ENCODE results near the gene HEPN1. TPM values are rescaled to one million over a fixed set of nuclear protein-coding genes. Genes with fewer than 3 reads are reported as not detected.

HEPN1 gene
- total and polyA plus RNA-seq, 4 donors, result not detected

DNA sequence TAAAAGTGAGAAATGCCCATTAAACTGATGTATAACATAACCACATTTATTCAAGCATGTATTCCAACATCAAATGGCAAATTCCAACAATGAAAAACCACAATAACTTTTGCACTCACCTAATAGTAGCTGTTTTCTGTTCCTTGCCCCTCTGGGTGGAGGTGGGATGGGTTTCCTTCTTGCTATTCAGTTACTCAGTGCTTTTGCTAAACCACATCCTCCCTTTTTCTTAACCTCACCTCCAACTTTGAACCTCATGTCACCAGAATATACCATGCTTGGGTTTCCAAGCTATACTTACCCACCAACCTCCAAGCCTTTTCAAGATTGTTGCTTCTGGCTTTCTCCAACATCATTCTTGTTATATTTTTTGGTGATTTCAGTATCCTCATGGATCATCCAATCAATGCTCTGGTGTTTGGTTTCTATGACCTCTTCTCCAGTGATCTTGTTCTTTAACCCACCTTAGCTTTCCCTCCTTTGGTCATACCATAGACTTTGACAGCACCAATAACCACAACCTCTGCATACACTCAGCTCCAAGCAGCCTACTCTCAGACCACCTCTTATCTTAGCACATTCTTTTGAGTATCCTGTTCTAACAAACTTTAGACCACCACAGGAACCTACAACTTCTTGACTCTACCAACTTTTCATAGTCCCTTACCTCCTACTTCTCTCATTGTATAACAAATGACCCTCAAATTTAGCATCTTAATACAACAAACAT, 31.7 kb downstream of the HEPN1 start:
- Histone ChIP-seq H3K9me3 (ENCODE audit: control insufficient read depth in 4 of 4, insufficient read depth in 3 of 4, low read length in 3 of 4) (no peaks in the 10 kb centered on the region), H3K4me1 (ENCODE audit: control insufficient read depth in 5 of 5, insufficient read depth in 5 of 5, low read length in 5 of 5) (peaks cover 3 to 22% (median 5%) of the 10 kb centered on the region in 5 donors), H3K4me3 (no peak overlapping the region), H3K9ac (ENCODE audit: insufficient read depth in 1 of 2, low read length in 2 of 2) (no peak overlapping the region), H3K27ac (ENCODE audit: low read depth in 1 of 2, low read length in 1 of 2) (no peak overlapping the region), H3K36me3 (ENCODE audit: control insufficient read depth in 4 of 4, insufficient read depth in 4 of 4, low read length in 4 of 4) (no peaks in the 10 kb centered on the region), H3K27me3 (ENCODE audit: control insufficient read depth in 3 of 3, insufficient read depth in 3 of 3, low read length in 2 of 3) (no peaks in the 10 kb centered on the region)
- TF ChIP-seq, protein P1, sequence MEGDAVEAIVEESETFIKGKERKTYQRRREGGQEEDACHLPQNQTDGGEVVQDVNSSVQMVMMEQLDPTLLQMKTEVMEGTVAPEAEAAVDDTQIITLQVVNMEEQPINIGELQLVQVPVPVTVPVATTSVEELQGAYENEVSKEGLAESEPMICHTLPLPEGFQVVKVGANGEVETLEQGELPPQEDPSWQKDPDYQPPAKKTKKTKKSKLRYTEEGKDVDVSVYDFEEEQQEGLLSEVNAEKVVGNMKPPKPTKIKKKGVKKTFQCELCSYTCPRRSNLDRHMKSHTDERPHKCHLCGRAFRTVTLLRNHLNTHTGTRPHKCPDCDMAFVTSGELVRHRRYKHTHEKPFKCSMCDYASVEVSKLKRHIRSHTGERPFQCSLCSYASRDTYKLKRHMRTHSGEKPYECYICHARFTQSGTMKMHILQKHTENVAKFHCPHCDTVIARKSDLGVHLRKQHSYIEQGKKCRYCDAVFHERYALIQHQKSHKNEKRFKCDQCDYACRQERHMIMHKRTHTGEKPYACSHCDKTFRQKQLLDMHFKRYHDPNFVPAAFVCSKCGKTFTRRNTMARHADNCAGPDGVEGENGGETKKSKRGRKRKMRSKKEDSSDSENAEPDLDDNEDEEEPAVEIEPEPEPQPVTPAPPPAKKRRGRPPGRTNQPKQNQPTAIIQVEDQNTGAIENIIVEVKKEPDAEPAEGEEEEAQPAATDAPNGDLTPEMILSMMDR (IDR thresholded peaks at IDR 0.05; ENCODE audit: control extremely low read depth, extremely low read depth), result no peak
- DNase-seq (no peak), ATAC-seq (ENCODE audit: insufficient read depth, low FRiP score) (no peak)

DNA sequence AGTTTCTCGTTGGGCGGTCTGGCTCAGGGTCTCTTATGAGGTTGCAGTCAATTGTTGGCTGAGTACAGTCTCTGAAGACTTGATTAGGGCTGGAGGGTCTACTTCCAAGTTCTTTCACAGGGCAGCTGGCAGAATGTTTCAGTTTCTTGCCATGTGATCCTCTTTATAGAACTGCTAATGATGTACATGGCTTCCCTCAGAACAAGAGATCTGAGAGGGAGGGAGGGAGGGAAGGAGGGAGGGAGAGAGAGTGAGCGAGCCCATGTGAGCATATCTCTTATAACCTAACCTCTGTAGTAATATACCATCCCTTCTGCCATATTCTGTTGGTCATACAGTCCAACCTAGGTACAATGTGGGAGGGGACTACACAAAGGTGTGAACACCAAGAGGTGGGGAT, 32.3 kb downstream of the HEPN1 start:
- Histone ChIP-seq H3K4me1 (ENCODE audit: control insufficient read depth in 5 of 5, insufficient read depth in 5 of 5, low read length in 5 of 5) (peaks cover 3 to 22% (median 5%) of the 10 kb centered on the region in 5 donors), H3K4me3 (no peak overlapping the region), H3K9me3 (ENCODE audit: control insufficient read depth in 4 of 4, insufficient read depth in 3 of 4, low read length in 3 of 4) (no peaks in the 10 kb centered on the region), H3K9ac (ENCODE audit: insufficient read depth in 1 of 2, low read length in 2 of 2) (no peak overlapping the region), H3K27ac (ENCODE audit: low read depth in 1 of 2, low read length in 1 of 2) (no peak overlapping the region), H3K27me3 (ENCODE audit: control insufficient read depth in 3 of 3, insufficient read depth in 3 of 3, low read length in 2 of 3) (no peaks in the 10 kb centered on the region), H3K36me3 (ENCODE audit: control insufficient read depth in 4 of 4, insufficient read depth in 4 of 4, low read length in 4 of 4) (no peaks in the 10 kb centered on the region)
- 88 to 96% methylated on average over 3 of the region's 3 CpGs for WGBS, 2 donors
- ATAC-seq (ENCODE audit: insufficient read depth, low FRiP score) (no peak), DNase-seq (no peak)
- TF ChIP-seq, protein P1 (IDR thresholded peaks at IDR 0.05; ENCODE audit: control extremely low read depth, extremely low read depth), result no peak

DNA sequence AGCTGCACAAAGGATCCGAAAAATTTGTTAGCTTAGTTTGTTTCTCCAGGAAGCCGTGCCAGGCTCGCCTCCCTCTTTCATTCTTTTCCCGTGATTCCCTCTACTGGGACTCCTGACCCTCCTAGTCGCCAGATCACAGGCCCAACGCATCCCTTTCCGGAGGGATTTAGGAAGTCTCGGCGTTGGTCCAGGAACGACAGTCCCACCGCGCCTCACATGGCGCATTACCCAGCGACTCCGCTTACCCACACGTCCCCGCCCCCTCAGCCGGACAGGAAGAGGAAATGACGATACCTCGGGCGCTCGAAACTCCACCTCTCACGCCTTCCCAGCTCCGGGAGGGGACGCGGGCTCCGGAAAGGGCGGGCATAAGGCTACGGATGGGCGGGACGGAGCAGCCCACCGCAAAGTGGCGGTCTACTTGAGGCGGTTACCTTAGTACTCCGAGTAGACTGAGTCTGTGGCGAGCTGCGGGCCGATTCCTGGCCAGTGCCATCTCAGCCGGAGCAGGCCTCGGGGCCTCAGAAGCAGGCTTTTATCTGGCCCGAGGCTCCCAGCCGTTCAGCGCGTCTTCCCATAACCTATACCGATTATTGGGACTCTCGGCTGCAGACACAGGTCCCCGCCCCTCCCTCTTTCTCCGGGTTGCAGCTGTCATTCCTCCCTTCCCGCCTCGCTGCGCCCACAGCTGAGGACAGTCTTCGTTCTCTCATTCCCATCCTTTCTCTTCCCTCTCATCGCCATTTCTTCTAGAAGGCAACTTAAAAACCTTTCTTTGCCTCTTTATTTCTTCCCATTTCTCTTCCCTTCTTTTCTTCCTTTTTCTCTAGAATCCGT, 34.9 kb downstream of the HEPN1 start, which contains the start of gene CCDC15:
TSS of gene CCDC15 (plus strand) at position 450 of the 837 bp plus-strand sequence. CDS start 531 bp downstream, outside the sequence.
- TF ChIP-seq, protein P1 (IDR thresholded peaks at IDR 0.05; ENCODE audit: control extremely low read depth, extremely low read depth), result no peak
- Histone ChIP-seq H3K9me3 (ENCODE audit: control insufficient read depth in 4 of 4, insufficient read depth in 3 of 4, low read length in 3 of 4) (no peaks in the 10 kb centered on the region), H3K27me3 (ENCODE audit: control insufficient read depth in 3 of 3, insufficient read depth in 3 of 3, low read length in 2 of 3) (no peaks in the 10 kb centered on the region), H3K9ac (ENCODE audit: insufficient read depth in 1 of 2, low read length in 2 of 2) (peak within 1 kb of the TSS; percentile 74 to 87), H3K36me3 (ENCODE audit: control insufficient read depth in 4 of 4, insufficient read depth in 4 of 4, low read length in 4 of 4) (no peaks in the 10 kb centered on the region), H3K27ac (ENCODE audit: low read depth in 1 of 2, low read length in 1 of 2) (peak within 1 kb of the TSS; percentile 73 to 95), H3K4me1 (ENCODE audit: control insufficient read depth in 5 of 5, insufficient read depth in 5 of 5, low read length in 5 of 5) (peaks cover 3 to 22% (median 5%) of the 10 kb centered on the region in 5 donors), H3K4me3 (peak within 1 kb of the TSS; percentile 60)
- WGBS, 2 donors, result 0% methylated on average over 51 to 54 of the region's 54 CpGs
- DNase-seq (peak; percentile 99), ATAC-seq (ENCODE audit: insufficient read depth, low FRiP score) (peak; percentile 99)

Measured in lung (tissue), 12 donors.